Left kidney (tissue), 8 donors: ENCODE results near the gene TTC39B. TPM values are rescaled to one million over a fixed set of nuclear protein-coding genes. Genes with fewer than 3 reads are reported as not detected.
"Not testable (repeated sequence)": the region's sequence is repeated elsewhere in the genome, so short reads cannot be mapped to it uniquely, and the experiment has no call there.

Experiments
- DNase-seq: peaks from one replicate; pipeline ENCODE4 v3.0.0-alpha.2; 2013
- long read RNA-seq, 8 donors: transcript quantifications; one replicate each; lab custom pipeline, GENCODE V29; 2026
- polyA plus RNA-seq: library from polyadenylated mRNA; unstranded; fragments of 120-200 nt; gene quantifications from one replicate; pipeline ENCODE4 v1.2.1, GENCODE V29; 2013; ENCODE audit not compliant: insufficient read length

Gene TTC39B
- 11.9 TPM for polyA plus RNA-seq
- long read RNA-seq, donor 1 = 0 reads
- long read RNA-seq, donor 2, full-length matches to known transcripts = 1 of 1 reads
- long read RNA-seq, donor 2, partial matches to known transcripts = 0 of 1 reads
- long read RNA-seq, donor 2, other reads (novel, unspliced or antisense) = 0 of 1 reads
- long read RNA-seq, donor 3 = 0 reads
- long read RNA-seq, donor 4 = 0 reads
- long read RNA-seq, donor 5, full-length matches to known transcripts = 1 of 1 reads
- long read RNA-seq, donor 5, partial matches to known transcripts = 0 of 1 reads
- long read RNA-seq, donor 5, other reads (novel, unspliced or antisense) = 0 of 1 reads
- long read RNA-seq, donor 6 = 0 reads
- long read RNA-seq, donor 7, partial matches to known transcripts = 0 of 1 reads
- long read RNA-seq, donor 7, other reads (novel, unspliced or antisense) = 0 of 1 reads
- long read RNA-seq, donor 8 = 0 reads

GRCh38 chr9:15306757-15307522 is at the start of gene TTC39B:
Gene TTC39B (minus strand): TSS chr9:15307216. CDS start chr9:15307125, 91 bp downstream.
- DNase-seq = peak; percentile 94

- DNase-seq = no peak
Observed at GRCh38 chr9:15355669-15356068, 48.7 kb upstream of the TTC39B start.

- no peak for DNase-seq
Observed at GRCh38 chr9:15354713-15355112, 47.7 kb upstream of the TTC39B start.

GRCh38 chr9:15353892-15354291 is 46.9 kb upstream of the TTC39B start:
- no peak for DNase-seq

- DNase-seq = no peak
Observed at GRCh38 chr9:15352306-15352705, 45.3 kb upstream of the TTC39B start.

GRCh38 chr9:15349892-15350761 is 43.1 kb upstream of the TTC39B start:
- no peak for DNase-seq

- DNase-seq = no peak
Observed at GRCh38 chr9:15346837-15347236, 39.8 kb upstream of the TTC39B start.

GRCh38 chr9:15344191-15344590 is 37.2 kb upstream of the TTC39B start:
- no peak for DNase-seq

GRCh38 chr9:15333376-15333881 is 26.4 kb upstream of the TTC39B start:
- DNase-seq = no peak

GRCh38 chr9:15332939-15333338 is 25.9 kb upstream of the TTC39B start:
- DNase-seq = no peak

GRCh38 chr9:15329539-15330109 is 22.6 kb upstream of the TTC39B start:
- no peak for DNase-seq

- DNase-seq = no peak
Observed at GRCh38 chr9:15328946-15329345, 21.9 kb upstream of the TTC39B start.

- DNase-seq = not testable (repeated sequence)
Observed at GRCh38 chr9:15322695-15323094, 15.7 kb upstream of the TTC39B start.

- not testable (repeated sequence) for DNase-seq
Observed at GRCh38 chr9:15319661-15320060, 12.6 kb upstream of the TTC39B start.

GRCh38 chr9:15317836-15318235 is 10.8 kb upstream of the TTC39B start:
- DNase-seq = no peak

- no peak for DNase-seq
Observed at GRCh38 chr9:15311607-15312006, 4.6 kb upstream of the TTC39B start.

- no peak for DNase-seq
Observed at GRCh38 chr9:15310107-15310850, 3.3 kb upstream of the TTC39B start.

GRCh38 chr9:15308511-15308910 is 1.5 kb upstream of the TTC39B start:
- DNase-seq = no peak

GRCh38 chr9:15307523-15307841 is 466 bp upstream of the TTC39B start:
- DNase-seq = no peak

GRCh38 chr9:15306068-15306756 is 804 bp downstream of the TTC39B start:
- peak; percentile 82 for DNase-seq
